ENCODE results near the gene MOV10L1.

Gene MOV10L1

DNA sequence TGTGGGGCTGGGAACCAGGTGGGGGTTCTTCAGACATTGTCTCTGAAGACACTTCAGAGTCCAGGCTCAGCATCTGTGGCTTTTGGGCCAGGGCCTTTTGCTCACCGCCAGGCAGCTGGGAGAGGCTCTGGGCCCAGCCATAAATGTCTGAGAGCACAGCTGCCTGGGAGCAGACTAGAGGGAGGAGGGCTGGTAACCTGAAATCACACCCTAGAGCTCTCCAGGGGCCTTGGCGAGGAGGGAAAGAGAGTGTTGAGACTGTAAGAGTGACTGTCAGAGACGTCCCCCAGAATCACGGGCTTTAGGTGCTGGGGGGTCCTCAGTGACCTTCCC, 100.0 kb downstream of the MOV10L1 start:
- DNase-seq (ENCODE audit: low read depth): peak; percentile 19
- TF ChIP-seq, protein P1, sequence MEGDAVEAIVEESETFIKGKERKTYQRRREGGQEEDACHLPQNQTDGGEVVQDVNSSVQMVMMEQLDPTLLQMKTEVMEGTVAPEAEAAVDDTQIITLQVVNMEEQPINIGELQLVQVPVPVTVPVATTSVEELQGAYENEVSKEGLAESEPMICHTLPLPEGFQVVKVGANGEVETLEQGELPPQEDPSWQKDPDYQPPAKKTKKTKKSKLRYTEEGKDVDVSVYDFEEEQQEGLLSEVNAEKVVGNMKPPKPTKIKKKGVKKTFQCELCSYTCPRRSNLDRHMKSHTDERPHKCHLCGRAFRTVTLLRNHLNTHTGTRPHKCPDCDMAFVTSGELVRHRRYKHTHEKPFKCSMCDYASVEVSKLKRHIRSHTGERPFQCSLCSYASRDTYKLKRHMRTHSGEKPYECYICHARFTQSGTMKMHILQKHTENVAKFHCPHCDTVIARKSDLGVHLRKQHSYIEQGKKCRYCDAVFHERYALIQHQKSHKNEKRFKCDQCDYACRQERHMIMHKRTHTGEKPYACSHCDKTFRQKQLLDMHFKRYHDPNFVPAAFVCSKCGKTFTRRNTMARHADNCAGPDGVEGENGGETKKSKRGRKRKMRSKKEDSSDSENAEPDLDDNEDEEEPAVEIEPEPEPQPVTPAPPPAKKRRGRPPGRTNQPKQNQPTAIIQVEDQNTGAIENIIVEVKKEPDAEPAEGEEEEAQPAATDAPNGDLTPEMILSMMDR (conservative IDR thresholded peaks at IDR 0.05; ENCODE audit: low read length): no peak
- peak overlapping the region; percentile 56 for H3K4me3 ChIP-seq (ENCODE audit: low read length)

DNA sequence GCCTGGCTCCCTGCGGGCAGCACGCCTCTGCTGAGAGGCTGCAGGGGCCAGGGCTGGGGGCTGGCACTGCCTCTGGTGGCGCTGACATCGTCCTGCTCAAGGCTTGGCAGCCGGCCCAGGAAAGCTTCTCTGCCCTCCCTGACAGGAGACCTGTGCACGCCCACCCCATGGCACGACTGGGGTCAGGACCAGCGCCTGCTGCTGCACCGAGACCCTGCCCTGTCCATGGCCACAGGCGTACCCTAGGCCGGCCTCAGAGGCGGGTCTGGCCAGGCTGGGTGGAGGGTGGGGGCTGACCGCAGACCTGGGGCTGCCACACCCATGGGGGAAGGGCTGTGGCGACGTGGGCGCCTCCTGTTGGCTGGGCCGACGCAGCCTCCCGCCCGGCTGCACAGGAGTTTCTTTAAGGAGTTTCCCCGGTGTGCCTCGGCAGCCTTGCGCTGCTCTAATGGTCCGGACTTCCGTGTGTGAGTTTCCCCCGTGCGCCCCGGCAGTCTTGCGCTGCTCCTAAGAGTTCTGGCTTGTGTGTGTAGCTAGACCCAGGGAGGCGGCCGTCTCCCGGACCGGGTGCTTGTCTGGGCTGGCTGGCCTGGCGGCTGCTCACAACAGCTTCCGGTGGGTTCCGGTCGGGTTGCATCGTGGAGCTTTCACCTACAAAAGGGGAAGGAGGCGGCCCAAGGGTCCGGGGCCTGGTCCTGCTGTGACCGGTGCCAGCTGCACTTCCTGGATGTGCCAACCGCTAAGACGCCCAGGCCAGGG, 100.6 kb downstream of the MOV10L1 start:
- H3K4me3 ChIP-seq (ENCODE audit: low read length): peak overlapping the region; percentile 56
- TF ChIP-seq, protein P1 (conservative IDR thresholded peaks at IDR 0.05; ENCODE audit: low read length): peak; percentile 45
- peak; percentile 49 for DNase-seq (ENCODE audit: low read depth)

DNA sequence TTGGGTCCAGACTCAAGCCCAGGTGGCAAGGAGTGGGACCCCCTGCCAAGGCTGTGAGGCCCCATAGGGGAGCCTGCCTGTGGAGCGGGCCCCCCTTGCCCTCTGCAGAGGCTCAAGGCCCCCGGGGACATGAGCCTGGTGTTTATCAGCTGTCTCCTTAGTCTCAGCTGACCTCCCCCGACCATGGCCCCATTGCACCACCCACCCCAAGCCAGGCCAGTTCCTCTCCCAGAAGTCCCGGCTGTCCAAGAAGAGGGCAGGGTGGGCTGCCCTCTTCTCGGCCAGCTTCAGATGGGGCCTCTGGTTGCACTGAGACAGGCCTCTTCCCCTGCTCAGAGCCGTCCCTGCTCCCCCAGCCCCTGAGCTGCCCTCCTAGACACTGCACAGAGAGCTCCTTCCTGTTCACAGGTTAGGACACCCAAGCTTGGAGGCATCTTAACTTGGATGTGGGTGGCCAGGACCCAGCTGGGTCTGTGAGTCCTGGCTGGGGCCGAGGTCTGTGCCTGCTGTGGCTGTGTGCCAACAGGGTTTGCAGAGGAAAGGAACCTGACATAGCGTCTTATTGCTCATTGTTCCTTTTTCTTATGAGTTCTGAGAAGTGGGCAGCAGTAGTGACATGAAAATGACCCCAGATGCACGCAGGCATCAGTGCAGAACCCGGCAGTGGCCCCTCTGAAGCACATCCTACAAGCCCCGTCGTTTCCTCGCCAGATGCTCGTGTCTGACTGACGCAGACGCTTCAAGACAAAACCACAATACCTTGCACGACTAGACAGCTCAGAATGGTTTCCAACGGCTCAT, 101.3 kb downstream of the MOV10L1 start:
- TF ChIP-seq, protein P1 (conservative IDR thresholded peaks at IDR 0.05; ENCODE audit: low read length): no peak
- DNase-seq (ENCODE audit: low read depth): no peak
- H3K4me3 ChIP-seq (ENCODE audit: low read length): peak overlapping the region; percentile 56

DNA sequence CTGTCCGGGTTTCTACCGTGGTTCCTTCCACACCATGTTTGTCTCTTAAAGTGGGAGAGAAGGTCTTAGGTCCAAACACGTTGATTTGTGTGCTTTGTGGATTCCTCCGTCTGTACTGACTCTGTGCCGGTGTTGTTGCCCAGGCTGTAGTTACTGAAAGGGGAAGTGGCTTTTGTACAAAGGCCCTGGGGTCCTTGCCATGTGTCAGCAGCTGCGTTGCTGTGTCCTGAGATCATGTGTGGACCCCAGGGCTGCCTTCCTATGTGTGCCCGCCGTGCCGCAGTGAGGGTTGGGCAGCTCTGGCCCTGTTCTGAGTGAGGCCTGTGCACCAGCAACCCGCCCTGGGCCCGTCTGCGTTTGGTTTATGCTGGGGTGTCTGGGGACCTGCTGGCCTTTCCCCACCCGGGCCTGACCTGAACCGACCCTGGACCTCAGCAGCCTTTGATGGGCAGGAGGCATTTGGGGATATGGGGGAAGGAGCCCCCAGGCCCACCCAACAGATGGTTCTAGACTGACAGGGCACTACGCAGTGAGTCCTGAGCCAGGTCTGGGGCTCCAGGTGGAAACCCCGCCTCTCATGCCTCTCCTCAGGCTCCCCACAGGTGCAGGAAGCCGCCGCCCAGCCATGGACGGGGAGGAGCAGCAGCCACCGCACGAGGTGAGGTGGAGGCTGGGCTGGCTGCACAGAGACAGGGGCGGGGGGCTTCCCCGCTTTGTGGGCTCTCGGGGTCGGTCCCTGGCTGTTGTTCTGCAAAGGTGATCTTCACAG, 102.8 kb downstream of the MOV10L1 start:
- no peak for DNase-seq (ENCODE audit: low read depth)
- TF ChIP-seq, protein P1 (conservative IDR thresholded peaks at IDR 0.05; ENCODE audit: low read length): no peak
- no peak overlapping the region for H3K4me3 ChIP-seq (ENCODE audit: low read length)

DNA sequence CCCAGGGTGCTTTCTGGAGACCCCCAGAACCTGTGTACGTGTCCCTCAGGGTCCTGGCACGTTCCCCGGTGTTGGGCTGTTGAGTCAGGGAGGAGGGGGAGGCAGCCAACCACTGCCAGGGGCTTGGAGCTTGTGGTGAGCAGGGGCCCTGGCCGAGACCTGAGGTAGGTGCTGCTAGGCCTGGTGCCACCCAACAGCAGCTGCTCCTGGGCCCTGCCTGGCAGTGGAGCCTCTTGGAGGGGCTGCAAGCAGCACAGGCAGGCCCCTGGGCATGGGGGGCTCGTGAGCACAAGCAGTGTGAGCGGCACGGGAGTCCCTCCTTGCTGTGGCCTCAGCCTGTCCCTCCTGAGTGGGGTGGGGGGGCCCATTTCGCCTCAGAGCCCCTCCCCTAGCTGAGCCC, 103.8 kb downstream of the MOV10L1 start:
- no peak for DNase-seq (ENCODE audit: low read depth)
- TF ChIP-seq, protein P1 (conservative IDR thresholded peaks at IDR 0.05; ENCODE audit: low read length): no peak
- no peak overlapping the region for H3K4me3 ChIP-seq (ENCODE audit: low read length)

DNA sequence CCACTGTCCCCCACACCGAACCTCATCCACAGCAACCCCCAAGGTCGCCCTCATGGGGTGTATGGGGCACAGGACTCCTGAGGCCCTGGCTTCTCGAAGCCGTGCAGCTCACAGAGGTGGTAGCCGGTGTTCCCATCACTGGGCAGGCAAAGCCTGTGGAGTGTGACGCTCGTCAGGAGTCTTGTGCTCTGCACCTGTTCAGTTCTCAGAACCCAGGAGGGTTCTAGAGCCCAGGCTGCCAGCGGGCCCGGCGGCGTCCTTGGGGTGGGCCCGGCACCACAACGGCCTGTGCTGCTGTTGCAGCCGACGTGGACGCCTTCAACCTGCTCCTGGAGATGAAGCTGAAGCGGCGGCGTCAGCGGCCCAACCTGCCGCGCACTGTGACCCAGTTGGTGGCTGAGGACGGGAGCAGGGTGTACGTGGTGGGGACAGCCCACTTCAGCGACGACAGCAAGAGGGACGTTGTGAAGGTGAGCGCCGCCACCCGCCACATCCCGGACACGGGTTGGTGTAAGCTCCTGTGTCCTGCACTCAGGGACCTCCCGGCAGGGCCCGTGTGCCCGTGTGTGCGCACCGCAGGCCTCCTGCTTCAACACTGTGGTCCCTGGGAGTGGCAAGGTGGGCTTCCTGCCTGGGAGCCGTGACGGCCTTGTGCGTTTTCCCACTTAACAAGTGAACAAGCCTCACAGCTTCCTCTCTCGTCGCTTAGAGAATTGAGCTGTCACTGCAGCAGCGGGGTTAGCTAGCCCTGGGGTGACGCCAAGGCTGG, 104.4 kb downstream of the MOV10L1 start:
- TF ChIP-seq, protein P1 (conservative IDR thresholded peaks at IDR 0.05; ENCODE audit: low read length): no peak
- DNase-seq (ENCODE audit: low read depth): no peak
- no peak overlapping the region for H3K4me3 ChIP-seq (ENCODE audit: low read length)

Measured in AG10803 (cell line).